SU-DHL-6 (cell line): ENCODE measurements around the gene SREBF1.

Experiments
- H2AFZ ChIP-seq: fragments of 200-600 bp; sonication (generic); 2 replicates; pipeline ENCODE4 v1.6.1; 2014; ENCODE audit warnings: low read depth, mild to moderate bottlenecking, moderate library complexity, mixed read lengths, antibody characterized with exemption, low read length; ENCODE audit not compliant: severe bottlenecking
- H3F3A ChIP-seq: fragments of 200-600 bp; shearing (Covaris generic); 2 replicates; pipeline ENCODE4 v1.6.0; 2016; ENCODE audit warnings: antibody characterized with exemption, mild to moderate bottlenecking; ENCODE audit not compliant: insufficient read depth
- H3K27ac ChIP-seq: fragments of 200-600 bp; sonication (generic); 2 replicates; pipeline ENCODE4 v1.5.1; 2016; ENCODE audit warnings: low read depth, mild to moderate bottlenecking, low read length, moderate library complexity, mixed read lengths
- H3K27me3 ChIP-seq: fragments of 200-600 bp; sonication (generic), shearing (Covaris generic); 2 replicates; pipeline ENCODE4 v1.6.0; 2014; ENCODE audit warnings: mild to moderate bottlenecking, low read length
- H3K36me3 ChIP-seq: fragments of 200-600 bp; sonication (generic); 2 replicates; pipeline ENCODE4 v1.6.1; 2014; ENCODE audit warnings: mild to moderate bottlenecking, low read length, mixed read lengths
- H3K4me2 ChIP-seq: fragments of 300-600, 200-600 bp; shearing (Covaris generic), sonication (generic); 2 replicates; pipeline ENCODE4 v1.6.0; 2014; ENCODE audit warnings: low read length, low read depth, mild to moderate bottlenecking; ENCODE audit not compliant: poor library complexity, severe bottlenecking
- H3K4me3 ChIP-seq: fragments of 200-600 bp; sonication (generic); 2 replicates; pipeline ENCODE4 v1.5.1; 2014; ENCODE audit warnings: antibody characterized with exemption, low read length, mild to moderate bottlenecking, mixed read lengths; ENCODE audit not compliant: insufficient read depth, poor library complexity, severe bottlenecking
- H3K79me2 ChIP-seq: fragments of 200-600 bp; sonication (generic); 2 replicates; pipeline ENCODE4 v1.6.1; 2014; ENCODE audit warnings: mild to moderate bottlenecking, low read length, moderate library complexity; ENCODE audit not compliant: insufficient read depth
- H3K9ac ChIP-seq: fragments of 200-600 bp; sonication (generic); 2 replicates; pipeline ENCODE4 v1.7.0; 2014; ENCODE audit warnings: mild to moderate bottlenecking, low read length
- H3K9me2 ChIP-seq: fragments of 200-600 bp; sonication (generic); replicated peaks from 2 replicates; pipeline ENCODE4 v1.6.1; 2014; ENCODE audit warnings: low read length; ENCODE audit not compliant: insufficient read depth
- H3K9me3 ChIP-seq: fragments of 200-600 bp; sonication (generic); 2 replicates; pipeline ENCODE4 v1.6.1; 2014; ENCODE audit warnings: low read length, mixed read lengths; ENCODE audit not compliant: insufficient read depth
- H4K20me1 ChIP-seq: fragments of 200-600 bp; sonication (generic); 2 replicates; pipeline ENCODE4 v1.6.1; 2014; ENCODE audit warnings: low read depth, mild to moderate bottlenecking, antibody characterized with exemption, low read length, moderate library complexity, mixed read lengths
- CTCF ChIP-seq: fragments of 200-600 bp; sonication (generic); IDR thresholded peaks from one replicate; pipeline ENCODE4 v1.5.1; 2017; ENCODE audit warnings: antibody characterized with exemption, mild to moderate bottlenecking, low read length, moderate library complexity; ENCODE audit not compliant: insufficient read depth, poor library complexity, severe bottlenecking
- EZH2phosphoT487 ChIP-seq: fragments of 200-600 bp; sonication (generic), shearing (Covaris generic); conservative IDR thresholded peaks from 2 replicates; pipeline ENCODE4 v1.6.1; 2018; ENCODE audit warnings: mild to moderate bottlenecking, antibody characterized with exemption, low read length, moderate library complexity, mixed read lengths

SREBF1 gene

GRCh38 chr17:17793378-17794214 is 43.2 kb downstream of the SREBF1 start:
- Histone ChIP-seq H3K79me2 (no peaks in the 10 kb centered on the region), H3K4me2 (no peak overlapping the region), H2AFZ (no peak overlapping the region), H3K27me3 (no peaks in the 10 kb centered on the region), H3K9ac (no peak overlapping the region), H4K20me1 (no peaks in the 10 kb centered on the region), H3K9me2 (no peaks in the 10 kb centered on the region), H3K4me3 (no peak overlapping the region), H3K9me3 (no peaks in the 10 kb centered on the region), H3F3A (no peaks in the 10 kb centered on the region), H3K27ac (no peak overlapping the region), H3K36me3 (no peaks in the 10 kb centered on the region)
- TF ChIP-seq EZH2phosphoT487: no peak
- TF ChIP-seq CTCF: no peak

GRCh38 chr17:17792551-17793377 is 44.0 kb downstream of the SREBF1 start:
- H2AFZ ChIP-seq: no peak overlapping the region
- no peak overlapping the region for H3K4me3 ChIP-seq
- no peaks in the 10 kb centered on the region for H3K9me3 ChIP-seq
- H3K36me3 ChIP-seq: no peaks in the 10 kb centered on the region
- H3K27ac ChIP-seq: no peak overlapping the region
- no peaks in the 10 kb centered on the region for H3K79me2 ChIP-seq
- H3K9ac ChIP-seq: no peak overlapping the region
- H4K20me1 ChIP-seq: no peaks in the 10 kb centered on the region
- TF ChIP-seq CTCF (no peak), EZH2phosphoT487 (no peak)
- H3K4me2 ChIP-seq: no peak overlapping the region
- no peaks in the 10 kb centered on the region for H3F3A ChIP-seq
- no peaks in the 10 kb centered on the region for H3K27me3 ChIP-seq
- no peaks in the 10 kb centered on the region for H3K9me2 ChIP-seq

- Histone ChIP-seq H3K36me3 (no peaks in the 10 kb centered on the region), H3K9ac (no peak overlapping the region), H3K9me3 (no peaks in the 10 kb centered on the region), H3K4me3 (no peak overlapping the region), H3K27ac (no peak overlapping the region), H4K20me1 (no peaks in the 10 kb centered on the region), H3K4me2 (no peak overlapping the region), H3F3A (no peaks in the 10 kb centered on the region), H3K27me3 (no peaks in the 10 kb centered on the region), H2AFZ (no peak overlapping the region), H3K79me2 (no peaks in the 10 kb centered on the region), H3K9me2 (no peaks in the 10 kb centered on the region)
- TF ChIP-seq CTCF: no peak
- no peak for TF ChIP-seq EZH2phosphoT487
These were observed 44.7 kb downstream of the SREBF1 start for GRCh38 chr17:17792037-17792550.
